ENCODE measurements around the gene CREBBP.

Gene CREBBP

DNA sequence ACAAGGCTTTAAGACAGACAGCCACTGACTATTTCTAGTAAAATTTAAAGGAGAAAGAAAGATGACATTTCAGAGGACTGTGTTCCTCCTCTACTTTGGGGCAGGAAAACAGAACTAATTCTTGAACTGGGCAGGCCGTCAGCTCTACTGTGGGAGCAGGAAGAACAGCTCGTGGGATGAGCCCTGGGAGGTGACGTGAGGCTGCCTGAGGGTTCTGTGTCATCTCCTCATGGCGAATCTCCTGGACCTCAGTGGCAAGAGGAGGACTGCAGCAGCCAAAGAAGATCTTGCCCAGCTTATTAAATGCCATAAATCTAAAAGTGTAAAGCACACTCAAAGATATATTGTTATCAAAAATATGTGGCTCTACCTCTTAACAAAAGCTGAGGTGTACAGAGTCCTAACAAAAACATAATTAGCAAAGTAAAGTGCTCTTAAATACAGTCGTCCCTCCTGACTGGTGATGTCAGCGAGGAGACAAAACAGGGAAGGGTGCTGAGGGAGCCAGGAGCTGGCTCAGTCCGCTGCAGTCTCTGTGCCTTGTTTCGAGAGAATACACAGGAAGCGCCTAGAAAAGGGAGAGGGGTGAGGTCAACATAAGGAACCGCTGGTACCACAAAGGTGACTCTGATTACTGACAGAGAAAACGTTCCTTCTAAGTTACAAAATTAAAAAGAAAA lies 58.0 kb downstream of the CREBBP start:
- no peaks in the 10 kb centered on the region for H3K79me1 ChIP-seq (ENCODE audit: low read length)
- no peak overlapping the region for H3K23ac ChIP-seq (ENCODE audit: low read length)
- WGBS (ENCODE audit: extremely low coverage, insufficient coverage, insufficient read length), result no CpG with 5 or more reads among the region's 11 CpGs
- H2AFZ ChIP-seq (ENCODE audit: insufficient read depth, low read length, poor library complexity), result no peak overlapping the region
- H3K4me1 ChIP-seq (ENCODE audit: control insufficient read depth in 1 of 2, insufficient read depth in 2 of 2, low read length in 2 of 2), result peaks cover 2 to 17% of the 10 kb centered on the region in 2 experiments
- no peak overlapping the region for H3K18ac ChIP-seq (ENCODE audit: low read length)
- no peak overlapping the region for H2AK5ac ChIP-seq (ENCODE audit: low read length)
- no peak overlapping the region for H2BK120ac ChIP-seq (ENCODE audit: insufficient read depth, low read length, poor library complexity)
- peaks cover 1% of the 10 kb centered on the region for H3K9me3 ChIP-seq (ENCODE audit: insufficient read depth, low read depth, low read length)
- peak overlapping the region; percentile 93 for H3K4ac ChIP-seq (ENCODE audit: low read depth, low read length)
- no peak overlapping the region for H4K91ac ChIP-seq (ENCODE audit: low read depth, low read length)
- peaks cover 15% of the 10 kb centered on the region for H3K79me2 ChIP-seq (ENCODE audit: control insufficient read depth, insufficient read depth, low read length, poor library complexity)
- no peak overlapping the region for H3K4me3 ChIP-seq (ENCODE audit: low read depth, low read length)
- H3K27ac ChIP-seq (ENCODE audit: low read depth, low read length), result no peak overlapping the region
- H2BK12ac ChIP-seq (ENCODE audit: low read length), result no peak overlapping the region
- no peak overlapping the region for H2BK5ac ChIP-seq (ENCODE audit: low read depth, low read length, poor library complexity)
- no peaks in the 10 kb centered on the region for H3K27me3 ChIP-seq (ENCODE audit: insufficient read depth, low read length)
- H3K9ac ChIP-seq (ENCODE audit: low read length), result no peak overlapping the region
- H3K36me3 ChIP-seq (ENCODE audit: control insufficient read depth in 1 of 2, insufficient read depth in 2 of 2, low read length in 2 of 2), result peaks cover under 1 to 2% of the 10 kb centered on the region in 2 experiments
- peak in 1 of 2 donors; percentile 15 for DNase-seq
- no peak overlapping the region for H4K8ac ChIP-seq (ENCODE audit: low read depth, low read length)
- H3K14ac ChIP-seq (ENCODE audit: low read length), result no peak overlapping the region
- H3K4me2 ChIP-seq (ENCODE audit: low read length), result no peak overlapping the region
- no peak overlapping the region for H4K12ac ChIP-seq (ENCODE audit: low read depth, low read length)

DNA sequence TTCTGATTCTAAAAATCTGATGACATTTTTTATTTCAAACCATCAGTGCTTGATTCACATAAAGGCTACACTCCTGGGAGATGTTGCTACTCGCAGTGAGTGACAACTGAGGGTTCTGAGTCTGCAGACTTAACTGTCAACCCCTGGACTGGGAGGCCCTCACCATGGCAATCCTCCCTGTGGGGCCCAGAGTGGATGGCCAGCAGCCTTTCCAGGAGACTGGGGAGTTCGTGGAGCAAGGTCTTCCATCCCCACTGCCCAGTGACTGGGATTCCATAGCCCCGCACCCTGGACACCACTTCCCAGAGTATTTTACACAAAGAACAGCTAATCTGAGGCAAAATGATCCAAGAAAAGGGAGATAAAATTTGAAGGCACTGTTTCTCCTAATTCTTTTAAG lies 59.3 kb downstream of the CREBBP start:
- H3K9ac ChIP-seq (ENCODE audit: low read length), result no peak overlapping the region

DNA sequence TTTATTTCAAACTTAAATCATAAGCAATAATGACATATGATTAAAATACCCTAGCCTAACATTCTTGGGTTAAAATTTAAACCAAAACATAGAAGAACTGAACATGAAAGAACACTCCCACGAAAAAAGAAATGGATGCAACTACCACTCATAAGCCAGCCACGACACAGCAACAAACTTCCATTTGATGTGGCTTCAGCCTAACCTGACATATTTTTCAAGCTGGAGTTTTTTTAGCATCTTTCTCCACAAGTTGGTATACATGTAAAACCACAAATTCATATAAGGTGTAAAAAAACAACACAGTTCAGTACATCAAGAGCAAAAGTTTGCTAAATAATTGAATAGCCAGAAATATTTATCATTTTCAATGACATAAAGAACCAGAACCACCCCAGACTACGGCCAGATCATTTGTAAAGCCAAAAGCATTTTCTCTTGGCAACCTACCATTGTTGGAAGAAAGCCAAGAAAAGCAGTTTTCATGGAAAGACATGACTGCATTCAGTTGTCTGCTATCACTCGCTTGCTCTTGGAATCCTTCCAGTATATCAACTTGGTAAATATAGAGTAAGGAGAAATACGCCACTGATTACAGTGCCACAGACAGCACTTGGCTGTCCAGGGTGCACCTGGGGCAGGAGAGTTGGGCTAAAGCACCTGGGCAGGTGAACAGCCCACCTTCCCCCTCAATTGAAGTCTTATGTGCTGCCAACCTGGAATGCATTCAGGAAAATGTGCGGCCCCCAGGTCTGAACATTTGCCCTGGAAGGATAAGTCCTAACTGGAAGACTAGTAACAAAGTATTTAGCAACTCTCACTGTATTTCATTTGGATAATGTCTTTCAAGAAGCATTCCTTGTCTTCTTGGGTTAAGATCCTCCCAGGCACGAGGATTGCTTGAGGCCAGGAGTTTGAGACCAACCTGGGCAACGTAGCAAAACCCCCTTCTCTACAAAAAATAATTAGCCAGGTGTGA lies 60.5 kb downstream of the CREBBP start:
- H3K79me2 ChIP-seq (ENCODE audit: control insufficient read depth, insufficient read depth, low read length, poor library complexity), result peaks cover 15% of the 10 kb centered on the region
- H3K4me3 ChIP-seq (ENCODE audit: low read depth, low read length), result no peak overlapping the region
- H2BK120ac ChIP-seq (ENCODE audit: insufficient read depth, low read length, poor library complexity), result no peak overlapping the region
- no peak overlapping the region for H3K9ac ChIP-seq (ENCODE audit: low read length)
- peak overlapping the region; percentile 47 for H3K4ac ChIP-seq (ENCODE audit: low read depth, low read length)
- WGBS (ENCODE audit: extremely low coverage, insufficient coverage, insufficient read length), result no CpG with 5 or more reads among the region's 8 CpGs
- H3K27ac ChIP-seq (ENCODE audit: low read depth, low read length), result no peak overlapping the region
- H3K9me3 ChIP-seq (ENCODE audit: insufficient read depth, low read depth, low read length), result peaks cover 1% of the 10 kb centered on the region
- H3K4me2 ChIP-seq (ENCODE audit: low read length), result no peak overlapping the region
- no peak overlapping the region for H3K14ac ChIP-seq (ENCODE audit: low read length)
- H3K36me3 ChIP-seq (ENCODE audit: control insufficient read depth in 1 of 2, insufficient read depth in 2 of 2, low read length in 2 of 2), result peaks cover 0 to 2% of the 10 kb centered on the region in 2 experiments
- no peak overlapping the region for H4K12ac ChIP-seq (ENCODE audit: low read depth, low read length)
- no peak overlapping the region for H3K23ac ChIP-seq (ENCODE audit: low read length)
- no peak overlapping the region for H2AFZ ChIP-seq (ENCODE audit: insufficient read depth, low read length, poor library complexity)
- H3K79me1 ChIP-seq (ENCODE audit: low read length), result no peaks in the 10 kb centered on the region
- H3K27me3 ChIP-seq (ENCODE audit: insufficient read depth, low read length), result no peaks in the 10 kb centered on the region
- H2BK12ac ChIP-seq (ENCODE audit: low read length), result no peak overlapping the region
- no peak overlapping the region for H2BK5ac ChIP-seq (ENCODE audit: low read depth, low read length, poor library complexity)
- H4K91ac ChIP-seq (ENCODE audit: low read depth, low read length), result no peak overlapping the region
- H2AK5ac ChIP-seq (ENCODE audit: low read length), result no peak overlapping the region
- H3K4me1 ChIP-seq (ENCODE audit: control insufficient read depth in 1 of 2, insufficient read depth in 2 of 2, low read length in 2 of 2), result peaks cover 2 to 15% of the 10 kb centered on the region in 2 experiments
- DNase-seq, result no peak
- H3K18ac ChIP-seq (ENCODE audit: low read length), result no peak overlapping the region
- H4K8ac ChIP-seq (ENCODE audit: low read depth, low read length), result no peak overlapping the region

More for the DNA sequence above, 59.3 kb downstream of the CREBBP start:
- no peak overlapping the region for H2AK5ac ChIP-seq (ENCODE audit: low read length)
- H3K4me1 ChIP-seq (ENCODE audit: control insufficient read depth in 1 of 2, insufficient read depth in 2 of 2, low read length in 2 of 2), result peaks cover 2 to 15% of the 10 kb centered on the region in 2 experiments
- no peak overlapping the region for H2BK120ac ChIP-seq (ENCODE audit: insufficient read depth, low read length, poor library complexity)
- H2BK5ac ChIP-seq (ENCODE audit: low read depth, low read length, poor library complexity), result no peak overlapping the region
- H3K4me3 ChIP-seq (ENCODE audit: low read depth, low read length), result no peak overlapping the region
- H3K23ac ChIP-seq (ENCODE audit: low read length), result no peak overlapping the region
- no peaks in the 10 kb centered on the region for H3K79me1 ChIP-seq (ENCODE audit: low read length)
- no peak overlapping the region for H2AFZ ChIP-seq (ENCODE audit: insufficient read depth, low read length, poor library complexity)
- H3K27me3 ChIP-seq (ENCODE audit: insufficient read depth, low read length), result no peaks in the 10 kb centered on the region
- H3K9me3 ChIP-seq (ENCODE audit: insufficient read depth, low read depth, low read length), result peaks cover 1% of the 10 kb centered on the region
- H4K12ac ChIP-seq (ENCODE audit: low read depth, low read length), result no peak overlapping the region
- no peak overlapping the region for H4K91ac ChIP-seq (ENCODE audit: low read depth, low read length)
- H3K36me3 ChIP-seq (ENCODE audit: control insufficient read depth in 1 of 2, insufficient read depth in 2 of 2, low read length in 2 of 2), result peaks cover 0 to 2% of the 10 kb centered on the region in 2 experiments
- H3K18ac ChIP-seq (ENCODE audit: low read length), result no peak overlapping the region
- peak overlapping the region; percentile 35 for H3K4ac ChIP-seq (ENCODE audit: low read depth, low read length)
- no peak overlapping the region for H4K8ac ChIP-seq (ENCODE audit: low read depth, low read length)
- H3K4me2 ChIP-seq (ENCODE audit: low read length), result no peak overlapping the region
- no peak for DNase-seq
- no peak overlapping the region for H3K14ac ChIP-seq (ENCODE audit: low read length)
- WGBS (ENCODE audit: extremely low coverage, insufficient coverage, insufficient read length), result no CpG with 5 or more reads among the region's 3 CpGs
- H2BK12ac ChIP-seq (ENCODE audit: low read length), result no peak overlapping the region
- peaks cover 15% of the 10 kb centered on the region for H3K79me2 ChIP-seq (ENCODE audit: control insufficient read depth, insufficient read depth, low read length, poor library complexity)
- H3K27ac ChIP-seq (ENCODE audit: low read depth, low read length), result no peak overlapping the region

- Histone ChIP-seq H3K79me1 (ENCODE audit: low read length) (no peaks in the 10 kb centered on the region), H3K4me3 (ENCODE audit: low read depth, low read length) (no peak overlapping the region), H3K27ac (ENCODE audit: low read depth, low read length) (no peak overlapping the region), H2BK12ac (ENCODE audit: low read length) (no peak overlapping the region), H3K4me1 (ENCODE audit: control insufficient read depth in 1 of 2, insufficient read depth in 2 of 2, low read length in 2 of 2) (peaks cover 2 to 11% of the 10 kb centered on the region in 2 experiments), H4K91ac (ENCODE audit: low read depth, low read length) (no peak overlapping the region), H3K23ac (ENCODE audit: low read length) (no peak overlapping the region), H3K79me2 (ENCODE audit: control insufficient read depth, insufficient read depth, low read length, poor library complexity) (peaks cover 13% of the 10 kb centered on the region), H2AK5ac (ENCODE audit: low read length) (no peak overlapping the region), H3K14ac (ENCODE audit: low read length) (no peak overlapping the region), H3K18ac (ENCODE audit: low read length) (no peak overlapping the region), H4K8ac (ENCODE audit: low read depth, low read length) (no peak overlapping the region), H3K4me2 (ENCODE audit: low read length) (no peak overlapping the region), H2BK5ac (ENCODE audit: low read depth, low read length, poor library complexity) (no peak overlapping the region), H3K9me3 (ENCODE audit: insufficient read depth, low read depth, low read length) (no peaks in the 10 kb centered on the region), H2AFZ (ENCODE audit: insufficient read depth, low read length, poor library complexity) (no peak overlapping the region), H3K9ac (ENCODE audit: low read length) (no peak overlapping the region), H3K4ac (ENCODE audit: low read depth, low read length) (peak overlapping the region; percentile 53), H3K36me3 (ENCODE audit: control insufficient read depth in 1 of 2, insufficient read depth in 2 of 2, low read length in 2 of 2) (no peaks in the 10 kb centered on the region), H4K12ac (ENCODE audit: low read depth, low read length) (no peak overlapping the region), H3K27me3 (ENCODE audit: insufficient read depth, low read length) (no peaks in the 10 kb centered on the region), H2BK120ac (ENCODE audit: insufficient read depth, low read length, poor library complexity) (no peak overlapping the region)
- DNase-seq, result no peak
- WGBS (ENCODE audit: extremely low coverage, insufficient coverage, insufficient read length), result no CpG with 5 or more reads among the region's 6 CpGs
These were observed 61.4 kb downstream of the CREBBP start for GRCh38 chr16:3819175-3819527.
